MCF 10A (cell line): ENCODE results near the gene TOP1. TPM values are rescaled to one million over a fixed set of nuclear protein-coding genes. Genes with fewer than 3 reads are reported as not detected.

Experiments used
- BruUV-seq: library from RNA; stranded (reverse); fragments of 400-500 nt; replicated peaks from 2 replicates; lab custom pipeline; 2021; lab: Mats Ljungman, UMichigan
- CTCF ChIA-PET: fragments of 300-600 bp; sonication (Branson Sonifier 250); formaldehyde crosslinking; extraction: SDS; loops from one replicate; lab custom pipeline; 2021; ENCODE audit warnings: antibody characterized with exemption, inconsistent platforms; lab: Yijun Ruan, JAX
- POLR2A ChIA-PET: fragments of 300-600, 350-650 bp; sonication (Branson Sonifier 250); formaldehyde crosslinking; extraction: SDS; loops from one replicate; lab custom pipeline; 2020; ENCODE audit warnings: antibody characterized with exemption, inconsistent platforms; lab: Yijun Ruan, JAX
- DNase-seq: peaks from one replicate; pipeline ENCODE4 v3.0.0-alpha.2; 2018; ENCODE audit not compliant: unreplicated experiment
- H3K27ac Mint-ChIP-seq: one replicate; pipeline ENCODE4 v1.8.0; 2022; ENCODE audit warnings: mild to moderate bottlenecking, low read depth, mixed read lengths; ENCODE audit not compliant: unreplicated experiment
- H3K27me3 Mint-ChIP-seq: one replicate; pipeline ENCODE4 v1.8.0; 2022; ENCODE audit warnings: mixed read lengths; ENCODE audit not compliant: insufficient read depth, unreplicated experiment
- H3K36me3 Mint-ChIP-seq: one replicate; pipeline ENCODE4 v1.8.0; 2022; ENCODE audit warnings: mild to moderate bottlenecking, moderate library complexity, mixed read lengths; ENCODE audit not compliant: insufficient read depth, unreplicated experiment
- H3K4me1 Mint-ChIP-seq: one replicate; pipeline ENCODE4 v1.8.0; 2022; ENCODE audit warnings: mixed read lengths; ENCODE audit not compliant: insufficient read depth, unreplicated experiment
- H3K4me3 Mint-ChIP-seq: one replicate; pipeline ENCODE4 v1.8.0; 2022; ENCODE audit warnings: mild to moderate bottlenecking, moderate library complexity, mixed read lengths; ENCODE audit not compliant: unreplicated experiment
- H3K9me3 Mint-ChIP-seq: one replicate; pipeline ENCODE4 v1.8.0; 2022; ENCODE audit warnings: mixed read lengths; ENCODE audit not compliant: unreplicated experiment
- CTCF ChIP-seq: fragments of 200-600 bp; IDR thresholded peaks from one replicate; pipeline ENCODE4 v1.8.0; 2022; ENCODE audit warnings: antibody characterized with exemption, mild to moderate bottlenecking; ENCODE audit not compliant: unreplicated experiment
- intact Hi-C: fragments of 100-400 bp; cut with micrococcal nuclease; formaldehyde crosslinking; loops from 2 replicates; pipeline ENCODE4 v1.14.1; 2022
- total RNA-seq: library from RNA; stranded (reverse); gene quantifications from 2 replicates; pipeline ENCODE4 v1.2.3, GENCODE V29; 2022

Gene TOP1
- total RNA-seq, 1 experiment from 2014 or later = 174 TPM

GRCh38 chr20:41051009-41051825, 22.6 kb downstream of the TOP1 start:
- H3K4me3 Mint-ChIP-seq = no peak overlapping the region
- H3K36me3 Mint-ChIP-seq = peaks cover 6% of the 10 kb centered on the region
- no peaks in the 10 kb centered on the region for H3K9me3 Mint-ChIP-seq
- no peaks in the 10 kb centered on the region for H3K27me3 Mint-ChIP-seq
- peaks cover 76% of the 10 kb centered on the region for H3K4me1 Mint-ChIP-seq
- POLR2A ChIA-PET = interaction anchor here (0.9 to 17.9 kb wide), 11 partner anchors 10 to 363 kb away, joined by 3 to 313 read pairs (median 9); partner anchors contain the start of gene TOP1
- BruUV-seq = no TSS peak
- peak overlapping the region; percentile 20 for H3K27ac Mint-ChIP-seq
- no peak for DNase-seq
- intact Hi-C loops = no loop called here
- no peak for TF ChIP-seq CTCF
- CTCF ChIA-PET = interaction anchor here (0.6 to 11.4 kb wide), 20 partner anchors 8 to 89 kb away, joined by 3 to 88 read pairs (median 3); no protein-coding TSS in a partner anchor

DNA sequence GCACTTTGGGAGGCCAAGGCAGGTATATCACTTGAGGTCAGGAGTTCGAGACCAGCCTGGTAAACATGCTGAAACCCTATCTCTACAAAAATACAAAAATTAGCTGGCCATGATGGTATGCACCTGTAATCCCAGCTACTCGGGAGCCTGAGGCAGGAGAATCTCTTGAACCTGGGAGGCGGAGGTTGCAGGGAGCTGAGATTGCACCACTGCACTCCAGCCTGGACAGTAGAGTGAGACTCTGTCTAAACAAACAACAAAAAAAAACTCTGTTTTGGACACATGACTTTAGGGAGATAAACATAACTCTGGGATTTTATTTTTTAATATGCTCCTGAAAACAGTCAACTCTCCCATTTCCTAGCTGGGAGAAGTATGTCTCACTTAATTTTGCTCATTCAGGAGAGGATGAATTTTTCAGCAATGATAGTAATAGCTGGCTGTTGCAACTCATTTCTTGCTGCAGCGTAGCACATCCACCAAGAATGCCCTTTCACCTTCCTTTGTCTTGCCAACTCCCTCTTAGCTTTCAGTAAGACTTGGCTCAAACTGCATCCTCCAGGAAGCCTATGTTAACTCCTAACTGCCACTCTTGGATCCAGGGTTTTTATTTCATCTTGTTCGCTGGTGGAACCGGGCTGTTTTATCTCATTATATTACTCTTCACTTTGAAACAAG, 24.3 kb downstream of the TOP1 start:
- no peak overlapping the region for H3K4me3 Mint-ChIP-seq
- TF ChIP-seq CTCF = no peak
- H3K36me3 Mint-ChIP-seq = peaks cover 6% of the 10 kb centered on the region
- CTCF ChIA-PET = interaction anchor here (0.6 to 11.4 kb wide), 13 partner anchors 8 to 359 kb away, joined by 3 to 88 read pairs (median 4); no protein-coding TSS in a partner anchor
- BruUV-seq = no TSS peak
- intact Hi-C loops = no loop called here
- H3K4me1 Mint-ChIP-seq = peaks cover 59% of the 10 kb centered on the region
- H3K27me3 Mint-ChIP-seq = no peaks in the 10 kb centered on the region
- no peak overlapping the region for H3K27ac Mint-ChIP-seq
- no peaks in the 10 kb centered on the region for H3K9me3 Mint-ChIP-seq
- peak; percentile 38 for DNase-seq
- POLR2A ChIA-PET = interaction anchor here (0.6 to 17.9 kb wide), 10 partner anchors 8 to 675 kb away, joined by 3 to 313 read pairs (median 12); partner anchors contain the start of gene TOP1

GRCh38 chr20:41054070-41054846, 25.6 kb downstream of the TOP1 start:
- ChIA-PET CTCF (interaction anchor here (0.8 to 1.2 kb wide), 2 partner anchors 16 to 63 kb away, joined by 5 to 8 read pairs; no protein-coding TSS in a partner anchor), POLR2A (interaction anchor here (0.7 to 17.9 kb wide), 5 partner anchors 10 to 80 kb away, joined by 3 to 313 read pairs (median 4); partner anchors contain the start of gene TOP1)
- no TSS peak for BruUV-seq

More at GRCh38 chr20:41054070-41054846, 25.6 kb downstream of the TOP1 start:
- H3K36me3 Mint-ChIP-seq = peaks cover 6% of the 10 kb centered on the region
- TF ChIP-seq CTCF = no peak
- intact Hi-C loops = no loop called here
- DNase-seq = no peak
- H3K27me3 Mint-ChIP-seq = no peaks in the 10 kb centered on the region
- peaks cover 60% of the 10 kb centered on the region for H3K4me1 Mint-ChIP-seq
- peak overlapping the region; percentile 30 for H3K27ac Mint-ChIP-seq
- H3K4me3 Mint-ChIP-seq = no peak overlapping the region
- H3K9me3 Mint-ChIP-seq = no peaks in the 10 kb centered on the region
